NK-92 (cell line): ENCODE data around the gene CDK15.

ENCODE experiments used
- DNase-seq: peaks from one replicate; lab custom pipeline; 2025; ENCODE audit not compliant: unreplicated experiment; lab: John Stamatoyannopoulos, UW

The CDK15 gene

GRCh38 chr2:201933792-201934237 is 127.5 kb downstream of the CDK15 start:
- no peak for DNase-seq

DNA sequence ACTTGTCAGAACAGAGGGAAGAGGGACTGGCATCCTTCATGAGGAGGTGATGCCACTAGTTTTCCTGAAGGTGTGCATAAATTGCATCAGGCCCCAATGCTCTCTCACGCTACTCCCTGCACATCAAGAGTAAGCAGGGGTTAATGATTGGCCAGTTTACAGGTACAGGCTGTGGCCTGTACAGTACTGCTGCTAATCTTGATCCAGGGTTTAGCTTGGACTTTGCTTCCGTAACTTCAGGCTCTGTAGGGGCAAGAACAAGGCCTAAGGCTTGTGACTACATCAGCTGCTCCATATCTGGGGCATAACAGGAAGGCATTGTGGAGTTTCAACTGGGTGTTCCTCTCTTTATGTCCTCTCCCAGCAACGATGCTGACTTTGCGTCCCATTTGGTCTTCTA is 130.5 kb downstream of the CDK15 start:
- DNase-seq: no peak

- no peak for DNase-seq
Observed at GRCh38 chr2:201937343-201937742, 131.0 kb downstream of the CDK15 start.

- no peak for DNase-seq
Observed at GRCh38 chr2:201938156-201938775, 131.9 kb downstream of the CDK15 start.

GRCh38 chr2:201938781-201939180 is 132.4 kb downstream of the CDK15 start:
- no peak for DNase-seq

DNA sequence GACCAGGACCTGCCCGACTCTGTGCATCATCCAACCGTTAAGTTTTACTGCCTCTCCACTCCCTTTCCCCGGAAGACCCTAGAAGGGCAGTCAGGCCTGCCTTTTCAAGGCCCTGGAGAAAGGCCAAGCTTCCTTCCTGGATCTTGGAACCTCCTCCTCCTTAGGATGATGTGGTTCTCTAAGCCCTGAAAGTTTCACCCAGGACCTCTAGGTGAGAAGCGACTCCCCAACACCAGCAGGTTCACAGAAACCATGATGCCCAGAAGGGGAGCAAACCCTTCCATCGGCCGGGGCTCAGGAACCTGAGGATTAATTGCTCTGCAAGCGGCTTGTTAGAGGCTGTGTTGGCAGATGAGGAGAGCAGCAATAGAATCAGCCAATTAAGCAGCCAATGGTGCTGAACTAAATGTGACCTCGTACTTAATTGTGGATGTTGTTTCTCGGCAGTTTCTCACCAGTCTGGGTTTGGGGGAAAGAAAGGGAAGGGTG is 133.2 kb downstream of the CDK15 start:
- no peak for DNase-seq

- no peak for DNase-seq
Observed at GRCh38 chr2:201942531-201942930, 136.2 kb downstream of the CDK15 start.
